PFSK-1 (cell line): ENCODE results near the gene CDHR5.

Experiments used
- FOXP2 ChIP-seq: optimal IDR thresholded peaks from 2 replicates; pipeline ENCODE3; 2011; ENCODE audit warnings: borderline replicate concordance, control low read depth, inconsistent platforms; ENCODE audit not compliant: insufficient read depth; ENCODE audit errors: extremely low read length, extremely low read depth
- POLR2AphosphoS5 ChIP-seq: IDR thresholded peaks from 2 replicates; pipeline ENCODE4 v1.6.1; 2012; ENCODE audit warnings: low read depth, mild to moderate bottlenecking, control low read depth, low read length, moderate library complexity
- SIN3A ChIP-seq: IDR thresholded peaks from 2 replicates; pipeline ENCODE4 v1.6.1; 2012; ENCODE audit warnings: mild to moderate bottlenecking, low read length, moderate library complexity, borderline replicate concordance; ENCODE audit not compliant: insufficient read depth
- TAF1 ChIP-seq: IDR thresholded peaks from 2 replicates; pipeline ENCODE4 v1.6.1; 2012; ENCODE audit warnings: low read length, control low read depth, borderline replicate concordance; ENCODE audit not compliant: insufficient read depth
- TF ChIP-seq, protein P1 (sequence below), 2 experiments: IDR thresholded peaks; 2 replicates each; pipeline versions ENCODE4 v1.6.1 to v1.8.0; 2011 to 2012; ENCODE audit warnings: low read depth in 2 of 2, low read length in 2 of 2, control low read depth in 1 of 2, inconsistent platforms in 1 of 2, mild to moderate bottlenecking in 1 of 2, moderate library complexity in 1 of 2; ENCODE audit not compliant: insufficient read depth in 1 of 2

Gene CDHR5

GRCh38 chr11:665062-665703 is 40.4 kb upstream of the CDHR5 start:
- no peak for TF ChIP-seq POLR2AphosphoS5
- no peak for TF ChIP-seq TAF1
- no peak for TF ChIP-seq FOXP2
- TF ChIP-seq, protein P1, sequence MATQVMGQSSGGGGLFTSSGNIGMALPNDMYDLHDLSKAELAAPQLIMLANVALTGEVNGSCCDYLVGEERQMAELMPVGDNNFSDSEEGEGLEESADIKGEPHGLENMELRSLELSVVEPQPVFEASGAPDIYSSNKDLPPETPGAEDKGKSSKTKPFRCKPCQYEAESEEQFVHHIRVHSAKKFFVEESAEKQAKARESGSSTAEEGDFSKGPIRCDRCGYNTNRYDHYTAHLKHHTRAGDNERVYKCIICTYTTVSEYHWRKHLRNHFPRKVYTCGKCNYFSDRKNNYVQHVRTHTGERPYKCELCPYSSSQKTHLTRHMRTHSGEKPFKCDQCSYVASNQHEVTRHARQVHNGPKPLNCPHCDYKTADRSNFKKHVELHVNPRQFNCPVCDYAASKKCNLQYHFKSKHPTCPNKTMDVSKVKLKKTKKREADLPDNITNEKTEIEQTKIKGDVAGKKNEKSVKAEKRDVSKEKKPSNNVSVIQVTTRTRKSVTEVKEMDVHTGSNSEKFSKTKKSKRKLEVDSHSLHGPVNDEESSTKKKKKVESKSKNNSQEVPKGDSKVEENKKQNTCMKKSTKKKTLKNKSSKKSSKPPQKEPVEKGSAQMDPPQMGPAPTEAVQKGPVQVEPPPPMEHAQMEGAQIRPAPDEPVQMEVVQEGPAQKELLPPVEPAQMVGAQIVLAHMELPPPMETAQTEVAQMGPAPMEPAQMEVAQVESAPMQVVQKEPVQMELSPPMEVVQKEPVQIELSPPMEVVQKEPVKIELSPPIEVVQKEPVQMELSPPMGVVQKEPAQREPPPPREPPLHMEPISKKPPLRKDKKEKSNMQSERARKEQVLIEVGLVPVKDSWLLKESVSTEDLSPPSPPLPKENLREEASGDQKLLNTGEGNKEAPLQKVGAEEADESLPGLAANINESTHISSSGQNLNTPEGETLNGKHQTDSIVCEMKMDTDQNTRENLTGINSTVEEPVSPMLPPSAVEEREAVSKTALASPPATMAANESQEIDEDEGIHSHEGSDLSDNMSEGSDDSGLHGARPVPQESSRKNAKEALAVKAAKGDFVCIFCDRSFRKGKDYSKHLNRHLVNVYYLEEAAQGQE (IDR thresholded peaks at IDR 0.05; ENCODE audit: insufficient read depth in 1 of 2, low read depth in 2 of 2, low read length in 2 of 2) = no peak
- TF ChIP-seq SIN3A = no peak

DNA sequence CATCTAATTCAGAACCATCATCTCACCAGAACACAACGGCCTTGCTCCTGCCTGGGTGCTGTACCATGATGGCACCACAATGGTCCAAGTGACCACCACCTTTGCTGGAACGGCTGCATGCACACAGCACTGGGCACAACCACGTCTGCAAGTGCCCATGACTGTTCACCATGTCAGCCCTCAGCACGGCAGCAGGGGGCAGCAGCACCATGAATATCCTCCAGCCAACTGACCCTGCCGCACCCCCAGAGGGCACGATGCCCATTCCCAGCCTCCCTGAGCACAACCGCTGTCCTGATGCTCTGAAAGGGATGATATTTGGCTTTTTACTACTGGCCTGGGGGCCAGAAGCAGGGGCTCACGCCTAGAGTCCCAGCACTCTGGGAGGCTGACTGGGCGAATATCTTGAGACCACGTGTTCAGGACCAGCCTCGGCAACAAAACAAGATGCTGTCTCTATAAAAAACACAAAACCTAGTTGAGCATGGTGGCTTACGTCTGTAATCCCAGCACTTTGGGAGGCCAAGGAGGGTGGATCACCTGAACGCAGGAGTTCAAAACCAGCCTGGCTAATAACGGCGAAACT is 38.0 kb upstream of the CDHR5 start:
- no peak for TF ChIP-seq SIN3A
- TF ChIP-seq FOXP2 = peak; percentile 64

DNA sequence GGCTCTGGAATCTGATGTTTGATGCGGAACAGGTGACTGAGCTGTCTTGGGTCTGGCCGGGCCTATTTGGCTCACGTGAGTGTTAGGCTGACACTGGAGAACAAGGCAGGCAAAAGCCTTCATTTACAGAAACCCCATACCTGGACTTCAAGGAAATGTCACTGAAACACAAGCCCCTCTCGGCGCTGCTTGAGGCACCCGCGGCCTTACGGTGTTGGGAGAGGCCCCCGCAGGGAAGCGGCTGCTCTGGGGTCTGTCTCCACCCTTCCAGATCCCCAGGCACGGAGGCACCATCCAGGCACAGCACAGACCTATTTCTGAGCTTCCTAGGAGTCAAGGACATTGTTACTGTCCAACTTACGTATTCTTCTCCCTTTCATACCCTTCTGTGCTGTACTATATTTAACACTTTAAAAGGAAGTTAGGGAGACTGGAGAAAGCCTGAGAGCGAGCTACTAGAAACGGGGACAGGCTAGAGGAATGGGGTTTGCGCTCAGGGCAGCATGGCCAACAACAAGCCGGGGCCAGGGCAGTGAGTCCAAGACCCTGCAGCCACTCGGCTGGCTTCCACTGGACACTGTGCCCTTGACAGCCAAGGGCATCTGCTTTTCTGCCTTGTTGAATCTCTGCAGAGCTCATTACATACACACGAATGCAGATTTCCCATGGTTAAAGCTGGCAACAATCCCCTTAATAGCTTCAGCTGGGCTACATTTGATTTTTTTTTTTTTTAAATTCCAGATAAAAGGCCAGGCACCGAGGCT is 36.1 kb upstream of the CDHR5 start:
- TF ChIP-seq, protein P1 (IDR thresholded peaks at IDR 0.05; ENCODE audit: insufficient read depth in 1 of 2, low read depth in 2 of 2, low read length in 2 of 2) = no peak
- TF ChIP-seq SIN3A (no peak), POLR2AphosphoS5 (no peak), TAF1 (no peak), FOXP2 (no peak)

DNA sequence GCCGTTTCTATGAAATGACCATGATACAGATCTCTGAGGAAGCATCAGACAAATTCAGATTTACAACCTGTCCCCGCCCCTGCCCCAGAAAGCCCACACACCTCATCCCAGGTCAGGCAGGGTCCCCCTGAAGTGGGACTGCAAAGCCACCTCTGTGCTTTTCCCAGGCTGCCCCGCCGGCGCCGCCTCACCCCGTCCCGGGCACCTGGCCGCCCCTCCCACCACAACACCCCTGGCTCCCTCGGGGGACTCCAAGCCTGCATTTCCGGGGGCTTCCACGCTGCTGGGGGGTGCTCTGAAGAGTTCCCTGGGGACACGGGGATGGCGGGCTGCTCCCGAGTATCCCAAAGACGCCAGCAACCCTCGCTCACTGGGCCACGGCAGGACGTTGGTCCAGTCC is 35.5 kb upstream of the CDHR5 start:
- TF ChIP-seq, protein P1 (IDR thresholded peaks at IDR 0.05; ENCODE audit: insufficient read depth in 1 of 2, low read depth in 2 of 2, low read length in 2 of 2) = no peak
- no peak for TF ChIP-seq SIN3A
- no peak for TF ChIP-seq FOXP2
- no peak for TF ChIP-seq TAF1
- no peak for TF ChIP-seq POLR2AphosphoS5

DNA sequence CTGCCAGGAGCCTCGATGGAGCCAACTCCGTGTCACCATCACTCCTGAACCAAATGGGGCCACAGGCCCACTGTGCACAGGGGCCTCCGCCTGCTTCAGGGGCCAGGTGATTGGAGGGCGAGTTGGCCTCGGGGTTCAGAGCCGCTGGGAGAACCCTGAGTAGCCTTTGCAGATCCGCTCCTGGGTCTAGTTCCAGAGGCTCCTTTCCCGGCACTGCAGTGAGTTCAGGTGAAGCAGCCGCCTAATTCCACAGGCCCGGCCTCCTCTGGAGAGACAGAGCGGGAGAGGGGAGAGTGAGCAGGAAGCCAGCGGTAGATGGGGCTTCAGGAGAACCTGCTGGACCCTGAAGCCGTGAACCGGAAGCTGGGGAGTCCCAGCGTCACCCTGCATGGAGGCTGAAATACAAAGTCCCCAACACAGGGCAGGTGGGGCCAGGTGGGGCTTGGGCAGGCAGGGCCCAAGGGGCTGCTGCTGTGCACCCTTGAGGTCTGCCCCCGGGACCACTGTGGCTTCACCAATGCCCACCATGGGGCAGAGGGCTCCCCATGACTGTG is 34.9 kb upstream of the CDHR5 start:
- TF ChIP-seq POLR2AphosphoS5 (no peak), TAF1 (no peak)
- TF ChIP-seq, protein P1 (IDR thresholded peaks at IDR 0.05; ENCODE audit: insufficient read depth in 1 of 2, low read depth in 2 of 2, low read length in 2 of 2) = no peak
